Measurements from ENCODE around the gene EPS8L2.

Gene EPS8L2

DNA sequence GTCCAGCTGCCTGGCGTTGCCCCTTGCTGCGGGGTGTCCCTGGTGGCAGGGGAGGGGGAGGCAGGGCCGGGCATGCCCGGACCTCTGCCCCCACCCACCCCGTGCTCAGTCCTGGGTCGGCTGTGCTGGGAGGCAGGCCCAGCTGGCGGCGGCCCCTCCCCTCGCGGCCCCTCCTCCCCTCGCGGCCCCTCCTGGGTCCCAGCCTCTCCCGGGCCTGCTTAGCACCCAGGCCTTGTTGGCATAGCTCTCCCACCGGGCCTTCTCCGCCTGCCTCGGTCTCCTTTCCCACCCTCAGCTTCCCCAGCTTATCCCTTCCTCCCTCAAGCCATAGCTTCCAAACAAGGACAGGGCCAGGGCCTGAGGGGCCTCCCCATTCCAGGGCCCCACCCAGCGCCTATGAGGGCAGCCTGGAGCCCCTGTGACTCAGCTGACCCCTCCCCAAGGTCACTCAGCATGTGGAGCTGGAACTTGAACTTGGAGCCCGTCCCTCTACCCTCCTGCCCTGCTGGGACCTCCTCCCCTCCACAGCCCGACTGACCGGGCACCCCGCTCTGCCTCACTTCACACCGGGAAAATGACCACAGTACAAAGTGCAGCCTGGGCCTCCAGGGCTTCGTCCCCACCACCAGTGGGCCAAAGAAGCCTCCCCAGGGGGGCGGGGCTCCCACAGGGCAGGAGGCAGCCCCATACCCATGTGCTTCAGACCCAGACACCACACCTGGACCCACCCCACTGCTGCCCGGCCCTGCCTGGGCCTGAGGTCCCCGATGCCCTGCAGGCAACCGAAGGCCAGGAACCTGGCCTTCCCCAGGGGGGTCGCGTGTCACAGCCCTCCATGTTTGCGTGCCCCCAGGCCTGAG lies 1.2 kb downstream of the EPS8L2 start:
- peaks cover 7% of the 10 kb centered on the region for H3K27me3 ChIP-seq (ENCODE audit: insufficient read depth, insufficient read length)
- H3K9me3 ChIP-seq (ENCODE audit: insufficient read depth, low read length): no peaks in the 10 kb centered on the region
- H3K9ac ChIP-seq (ENCODE audit: insufficient read length, low read depth): peak overlapping the region; percentile 90
- H3K4me3 ChIP-seq (ENCODE audit: insufficient read length, low read depth): peak overlapping the region; percentile 53
- no peak for DNase-seq (ENCODE audit: low read depth, low spot score)
- TF ChIP-seq ZNF274 (IDR thresholded peaks at IDR 0.05; ENCODE audit: low read depth, low read length) (no peak), YY1 (IDR thresholded peaks at IDR 0.05; ENCODE audit: insufficient read depth, insufficient read length) (no peak), SUZ12 (IDR thresholded peaks at IDR 0.05; ENCODE audit: extremely low read depth, insufficient read depth, insufficient read length) (no peak)
- peaks cover 39% of the 10 kb centered on the region for H3K36me3 ChIP-seq (ENCODE audit: insufficient read depth, insufficient read length, low read length)
- H3K4me1 ChIP-seq (ENCODE audit: insufficient read depth, insufficient read length): peaks cover 42% of the 10 kb centered on the region

DNA sequence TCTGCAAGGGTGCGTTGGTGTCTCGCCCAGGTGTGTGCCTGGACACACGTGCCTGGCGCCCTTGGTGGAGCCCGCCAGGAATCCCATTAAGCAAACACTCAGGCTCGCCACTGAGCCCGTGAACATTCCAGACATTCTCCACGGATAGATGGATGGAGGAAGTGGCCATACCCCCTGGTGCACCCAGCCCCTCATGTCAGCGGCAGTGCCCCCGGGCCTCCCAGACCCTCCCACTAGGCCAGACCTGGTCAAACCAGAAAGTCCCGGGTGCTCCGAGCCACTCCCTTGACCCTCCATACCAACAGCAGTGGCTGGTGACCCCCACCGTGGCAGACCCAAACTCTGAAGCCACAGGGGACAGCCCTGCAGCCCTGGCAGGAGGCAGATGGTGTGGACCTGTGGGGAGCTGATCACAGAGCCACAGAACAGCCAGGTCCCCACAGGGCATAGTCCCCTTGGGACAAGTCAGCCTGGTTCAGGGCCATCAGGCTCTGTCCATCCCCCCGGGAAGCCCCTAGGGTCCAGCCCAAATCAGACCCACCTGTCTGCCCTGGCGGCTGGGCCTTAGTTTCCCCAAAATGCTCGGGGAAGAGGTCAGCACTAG lies 1.9 kb downstream of the EPS8L2 start:
- peaks cover 37% of the 10 kb centered on the region for H3K4me1 ChIP-seq (ENCODE audit: insufficient read depth, insufficient read length)
- no peak overlapping the region for H3K4me3 ChIP-seq (ENCODE audit: insufficient read length, low read depth)
- peak overlapping the region; percentile 90 for H3K9ac ChIP-seq (ENCODE audit: insufficient read length, low read depth)
- no peak for TF ChIP-seq YY1 (IDR thresholded peaks at IDR 0.05; ENCODE audit: insufficient read depth, insufficient read length)
- no peak for TF ChIP-seq SUZ12 (IDR thresholded peaks at IDR 0.05; ENCODE audit: extremely low read depth, insufficient read depth, insufficient read length)
- TF ChIP-seq ZNF274 (IDR thresholded peaks at IDR 0.05; ENCODE audit: low read depth, low read length): no peak
- DNase-seq (ENCODE audit: low read depth, low spot score): no peak
- peaks cover 33% of the 10 kb centered on the region for H3K36me3 ChIP-seq (ENCODE audit: insufficient read depth, insufficient read length, low read length)
- H3K9me3 ChIP-seq (ENCODE audit: insufficient read depth, low read length): no peaks in the 10 kb centered on the region
- H3K27me3 ChIP-seq (ENCODE audit: insufficient read depth, insufficient read length): peaks cover 7% of the 10 kb centered on the region

DNA sequence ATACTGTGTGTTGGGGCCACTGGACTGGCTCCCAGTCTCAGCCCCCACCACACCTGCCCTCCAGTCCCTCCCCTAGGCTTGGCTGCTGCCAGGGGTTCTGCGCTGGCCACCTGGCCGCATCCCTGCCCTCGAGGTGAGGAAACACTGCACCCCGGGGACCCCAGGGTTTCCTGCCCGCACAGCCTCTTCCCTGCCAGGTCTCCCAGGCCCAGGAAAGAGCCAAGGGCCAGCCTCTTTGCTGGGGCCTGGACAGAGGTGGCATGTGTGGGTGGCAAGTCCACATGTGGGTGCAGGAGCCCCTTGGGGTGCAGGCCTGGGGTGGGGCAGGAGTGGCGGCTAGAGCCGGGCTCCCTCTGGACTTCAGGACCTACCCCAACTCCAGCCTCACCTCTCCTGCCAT lies 2.5 kb downstream of the EPS8L2 start:
- TF ChIP-seq SUZ12 (IDR thresholded peaks at IDR 0.05; ENCODE audit: extremely low read depth, insufficient read depth, insufficient read length): no peak
- TF ChIP-seq YY1 (IDR thresholded peaks at IDR 0.05; ENCODE audit: insufficient read depth, insufficient read length): no peak
- no peak for TF ChIP-seq ZNF274 (IDR thresholded peaks at IDR 0.05; ENCODE audit: low read depth, low read length)
- peaks cover 40% of the 10 kb centered on the region for H3K4me1 ChIP-seq (ENCODE audit: insufficient read depth, insufficient read length)
- DNase-seq (ENCODE audit: low read depth, low spot score): no peak

DNA sequence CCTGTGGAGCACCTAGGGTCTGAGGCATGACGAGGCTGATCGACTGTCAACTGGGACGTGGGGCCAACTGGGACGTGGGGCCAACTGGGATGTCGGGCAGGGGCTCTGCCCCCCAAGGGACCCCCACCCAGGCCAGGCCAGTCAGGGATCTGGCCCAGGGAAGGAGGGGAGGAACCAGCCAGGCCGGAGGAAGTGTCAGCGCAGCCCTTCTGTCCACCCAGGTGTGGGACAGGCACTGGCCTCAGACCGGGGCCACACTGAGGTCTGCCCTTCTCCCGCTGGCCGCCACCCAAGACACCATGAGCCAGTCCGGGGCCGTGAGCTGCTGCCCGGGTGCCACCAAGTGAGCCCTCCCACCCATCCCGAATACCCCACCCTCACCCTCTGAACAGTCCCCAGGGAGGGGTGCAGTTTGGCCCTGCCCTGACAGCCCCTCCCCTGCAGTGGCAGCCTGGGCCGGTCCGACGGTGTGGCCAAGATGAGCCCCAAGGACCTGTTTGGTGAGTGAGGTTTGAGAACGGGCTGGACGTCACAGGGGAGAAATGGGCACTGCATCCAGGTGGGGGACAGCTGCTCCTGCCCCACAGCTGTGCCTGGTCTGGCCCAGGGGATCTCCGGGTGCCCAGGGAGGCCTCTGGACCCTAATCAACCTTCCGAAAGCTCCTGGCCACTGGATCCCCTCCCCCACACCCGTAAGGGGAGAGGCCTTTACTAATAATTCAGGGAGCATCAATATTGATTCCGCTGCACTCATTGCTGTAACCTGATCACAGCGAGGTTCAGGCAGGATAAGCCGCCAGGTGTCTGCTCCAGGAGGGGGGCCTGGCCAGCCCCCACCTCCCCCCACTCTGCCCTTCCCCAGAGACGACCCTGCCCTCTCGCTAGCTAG lies 3.3 kb downstream of the EPS8L2 start:
- DNase-seq (ENCODE audit: low read depth, low spot score): no peak

More for the DNA sequence above, 2.5 kb downstream of the EPS8L2 start:
- Histone ChIP-seq H3K9me3 (ENCODE audit: insufficient read depth, low read length) (no peaks in the 10 kb centered on the region), H3K4me3 (ENCODE audit: insufficient read length, low read depth) (no peak overlapping the region), H3K27me3 (ENCODE audit: insufficient read depth, insufficient read length) (peaks cover 7% of the 10 kb centered on the region), H3K9ac (ENCODE audit: insufficient read length, low read depth) (peak overlapping the region; percentile 67), H3K36me3 (ENCODE audit: insufficient read depth, insufficient read length, low read length) (peaks cover 27% of the 10 kb centered on the region)

DNA sequence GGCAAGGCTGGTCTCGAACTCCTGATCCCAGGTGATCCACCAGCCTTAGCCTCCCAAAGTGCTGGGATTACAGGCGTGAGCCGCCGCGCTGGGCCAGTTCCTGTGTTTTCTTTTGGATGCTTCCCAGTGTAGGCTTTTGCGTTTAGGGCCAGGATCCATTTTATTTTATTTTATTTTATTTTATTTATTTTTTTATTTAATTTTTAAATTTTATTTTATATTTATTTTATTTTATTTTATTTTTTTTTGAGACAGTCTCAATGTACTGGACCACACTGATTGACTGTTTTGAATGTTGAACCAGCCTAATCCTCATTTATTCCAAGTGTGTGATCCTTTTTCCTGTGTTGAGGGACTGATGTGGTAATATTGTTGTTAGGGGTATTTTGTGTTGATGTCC lies 8.4 kb downstream of the EPS8L2 start:
- Histone ChIP-seq H3K9me3 (ENCODE audit: insufficient read depth, low read length) (no peaks in the 10 kb centered on the region), H3K9ac (ENCODE audit: insufficient read length, low read depth) (no peak overlapping the region), H3K4me3 (ENCODE audit: insufficient read length, low read depth) (no peak overlapping the region), H3K4me1 (ENCODE audit: insufficient read depth, insufficient read length) (peaks cover 17% of the 10 kb centered on the region), H3K36me3 (ENCODE audit: insufficient read depth, insufficient read length, low read length) (peaks cover 14% of the 10 kb centered on the region), H3K27me3 (ENCODE audit: insufficient read depth, insufficient read length) (peaks cover 3% of the 10 kb centered on the region)
- DNase-seq (ENCODE audit: low read depth, low spot score): no peak
- TF ChIP-seq ZNF274 (IDR thresholded peaks at IDR 0.05; ENCODE audit: low read depth, low read length) (no peak), YY1 (IDR thresholded peaks at IDR 0.05; ENCODE audit: insufficient read depth, insufficient read length) (no peak), SUZ12 (IDR thresholded peaks at IDR 0.05; ENCODE audit: extremely low read depth, insufficient read depth, insufficient read length) (no peak)

More for the DNA sequence above, 3.3 kb downstream of the EPS8L2 start:
- H3K9me3 ChIP-seq (ENCODE audit: insufficient read depth, low read length): no peaks in the 10 kb centered on the region
- TF ChIP-seq SUZ12 (IDR thresholded peaks at IDR 0.05; ENCODE audit: extremely low read depth, insufficient read depth, insufficient read length) (no peak), YY1 (IDR thresholded peaks at IDR 0.05; ENCODE audit: insufficient read depth, insufficient read length) (no peak), ZNF274 (IDR thresholded peaks at IDR 0.05; ENCODE audit: low read depth, low read length) (no peak)
- H3K36me3 ChIP-seq (ENCODE audit: insufficient read depth, insufficient read length, low read length): peaks cover 24% of the 10 kb centered on the region
- no peak overlapping the region for H3K4me3 ChIP-seq (ENCODE audit: insufficient read length, low read depth)
- H3K9ac ChIP-seq (ENCODE audit: insufficient read length, low read depth): peak overlapping the region; percentile 61
- H3K4me1 ChIP-seq (ENCODE audit: insufficient read depth, insufficient read length): peaks cover 40% of the 10 kb centered on the region
- peaks cover 7% of the 10 kb centered on the region for H3K27me3 ChIP-seq (ENCODE audit: insufficient read depth, insufficient read length)

DNA sequence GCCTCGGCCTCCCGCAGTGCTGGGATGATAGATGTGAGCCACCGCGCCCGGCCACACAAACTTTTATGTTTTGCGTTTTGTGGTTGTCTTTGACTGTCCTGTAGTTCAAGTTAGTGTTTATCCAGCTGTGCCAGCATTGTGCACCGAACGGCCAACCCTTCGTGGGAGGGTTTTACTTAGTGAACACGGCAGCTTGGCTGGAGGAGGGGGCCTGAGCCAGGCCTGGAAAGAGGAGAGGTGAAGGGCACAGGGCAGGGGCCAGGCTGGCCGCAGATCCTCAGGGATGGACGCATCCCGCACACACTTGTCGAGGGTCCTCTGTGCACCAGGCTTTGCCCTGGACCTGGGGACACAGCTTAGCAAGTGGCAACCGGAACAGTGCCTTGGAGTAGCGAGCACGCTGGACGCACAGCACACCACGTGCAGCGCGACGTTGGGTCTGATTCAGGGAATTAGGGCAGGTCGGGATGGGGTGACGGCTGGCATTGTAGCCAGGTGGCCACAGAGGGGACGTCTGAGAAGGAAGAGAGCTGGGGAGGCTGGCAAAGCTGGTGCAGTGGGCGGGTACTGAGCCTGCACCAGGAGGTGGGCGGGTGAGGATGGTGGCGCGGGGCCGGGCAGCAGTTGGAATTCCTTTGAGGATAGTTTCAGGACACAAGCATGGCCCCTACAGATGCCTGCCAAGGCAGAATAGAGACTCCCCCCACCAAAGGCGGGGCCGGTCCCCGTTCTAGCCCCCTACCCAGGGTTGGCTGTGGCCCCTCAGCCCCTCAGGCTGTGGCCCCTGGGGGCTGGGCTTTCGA lies 13.4 kb downstream of the EPS8L2 start:
- Histone ChIP-seq H3K4me3 (ENCODE audit: insufficient read length, low read depth) (no peak overlapping the region), H3K4me1 (ENCODE audit: insufficient read depth, insufficient read length) (peaks cover 14% of the 10 kb centered on the region), H3K36me3 (ENCODE audit: insufficient read depth, insufficient read length, low read length) (peaks cover 29% of the 10 kb centered on the region), H3K27me3 (ENCODE audit: insufficient read depth, insufficient read length) (peaks cover 13% of the 10 kb centered on the region), H3K9ac (ENCODE audit: insufficient read length, low read depth) (no peak overlapping the region), H3K9me3 (ENCODE audit: insufficient read depth, low read length) (no peaks in the 10 kb centered on the region)
- TF ChIP-seq YY1 (IDR thresholded peaks at IDR 0.05; ENCODE audit: insufficient read depth, insufficient read length): no peak
- no peak for TF ChIP-seq SUZ12 (IDR thresholded peaks at IDR 0.05; ENCODE audit: extremely low read depth, insufficient read depth, insufficient read length)
- TF ChIP-seq ZNF274 (IDR thresholded peaks at IDR 0.05; ENCODE audit: low read depth, low read length): no peak
- no peak for DNase-seq (ENCODE audit: low read depth, low spot score)

Measured in NT2/D1 (cell line).